Measurements from ENCODE around the gene TBC1D14.
A peak's percentile ranks its signal among the peaks of the same experiment; 100 is the strongest.
"Not testable (repeated sequence)": the region's sequence is repeated elsewhere in the genome, so short reads cannot be mapped to it uniquely, and the experiment has no call there.

The TBC1D14 gene

DNA sequence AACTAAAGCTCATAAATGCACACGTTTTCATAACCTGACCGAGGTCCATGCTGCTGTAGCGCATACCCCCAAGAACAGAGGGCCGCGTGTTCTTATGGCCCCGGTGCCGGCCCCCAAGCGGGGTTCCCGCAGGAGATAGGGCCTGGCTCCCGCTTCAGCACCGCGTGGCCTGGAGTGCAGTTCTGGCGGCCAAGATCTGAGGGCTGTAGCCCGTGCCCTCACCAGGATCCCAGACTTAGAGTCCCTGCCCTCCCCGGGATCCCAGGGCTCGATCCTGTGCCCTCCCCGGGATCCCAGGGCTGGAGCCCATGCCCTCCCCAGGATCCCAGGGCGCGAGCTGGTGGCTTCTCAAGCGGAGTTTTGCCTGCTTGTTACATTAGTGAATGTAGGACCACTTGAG is 159.3 kb downstream of the TBC1D14 start:
- DNase-seq = no peak

GRCh38 chr4:7070729-7071511 is 161.3 kb downstream of the TBC1D14 start:
- DNase-seq = peak; percentile 60

GRCh38 chr4:7073059-7073458 is 163.4 kb downstream of the TBC1D14 start:
- no peak for DNase-seq

DNA sequence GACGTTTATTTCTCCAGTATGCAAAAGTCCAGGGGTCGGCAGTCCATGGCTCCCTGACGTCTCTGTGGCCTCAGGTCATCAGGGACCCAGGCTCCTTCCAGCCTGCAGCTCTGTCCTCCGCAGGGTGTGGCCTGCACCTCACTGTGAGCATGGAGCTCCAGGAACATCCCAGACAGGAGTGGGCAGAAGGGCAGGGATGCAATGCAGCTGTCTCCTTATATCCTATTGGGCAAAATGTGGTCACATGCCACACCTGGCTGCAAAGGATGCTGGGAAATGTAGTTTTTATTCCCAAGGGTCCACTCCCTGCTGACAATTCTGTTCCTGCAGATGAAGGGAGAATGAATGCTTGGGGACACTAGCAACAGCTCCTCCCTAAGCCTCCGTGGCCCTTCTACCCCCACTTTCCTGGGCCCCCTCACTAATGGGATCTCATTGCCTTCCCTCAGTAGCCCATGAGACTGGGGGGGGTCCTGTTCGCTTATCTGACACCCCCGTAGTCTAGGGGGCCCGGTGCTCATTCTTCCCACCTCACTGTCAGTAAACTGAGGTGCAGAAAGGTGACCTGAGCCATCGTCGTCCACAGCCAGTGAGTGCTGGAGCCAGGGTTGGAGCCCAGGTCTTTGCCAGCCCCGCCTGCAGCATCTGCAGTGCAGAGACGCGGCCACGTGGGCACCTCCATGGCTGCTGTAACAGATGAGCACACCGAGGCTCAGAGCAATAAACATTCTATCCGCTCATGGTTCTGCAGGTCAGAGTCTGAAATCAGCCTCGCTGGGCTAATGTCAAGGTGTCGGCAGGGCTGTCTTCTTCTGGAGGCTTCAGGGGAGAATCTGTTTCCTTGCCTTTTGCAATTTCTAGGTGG is 164.1 kb downstream of the TBC1D14 start:
- peak; percentile 25 for DNase-seq

- no peak for DNase-seq
Measured at GRCh38 chr4:7074426-7074825, 164.8 kb downstream of the TBC1D14 start.

DNA sequence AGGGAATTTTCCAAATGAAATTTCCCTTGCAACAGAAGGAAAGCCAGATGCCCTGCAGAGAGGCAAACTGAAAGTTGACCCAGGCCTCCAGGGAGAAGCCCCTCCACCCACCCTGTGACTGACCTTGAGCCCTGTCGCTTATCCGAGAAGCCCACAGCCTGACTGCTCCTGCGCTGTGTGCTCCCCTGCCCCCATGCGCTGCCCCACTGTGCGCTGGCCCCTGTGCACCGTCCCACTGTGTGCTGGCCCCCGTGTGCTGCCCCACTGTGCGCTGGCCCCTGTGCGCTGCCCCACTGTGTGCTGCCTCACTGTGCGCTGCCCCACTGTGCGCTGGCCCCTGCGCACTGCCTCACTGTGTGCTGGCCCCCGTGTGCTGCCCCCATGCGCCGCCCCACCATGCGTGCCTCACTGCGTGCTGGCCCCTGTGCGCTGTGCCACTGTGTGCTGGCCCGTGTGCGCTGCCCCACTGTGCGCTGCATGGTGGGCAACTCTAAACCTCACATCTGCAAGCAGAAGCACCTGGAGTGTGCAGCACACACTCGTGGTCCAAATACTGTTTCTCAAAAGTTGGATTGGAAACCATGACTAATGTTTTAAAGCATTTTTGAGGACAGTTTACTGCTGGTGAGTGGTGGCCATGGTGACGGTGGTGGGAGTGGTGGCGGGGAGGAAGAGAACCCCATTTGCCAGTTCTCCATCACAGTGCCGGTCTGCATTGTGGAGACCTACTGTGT is 166.5 kb downstream of the TBC1D14 start:
- no peak for DNase-seq

- DNase-seq = no peak
Measured at GRCh38 chr4:7076696-7077082, 167.1 kb downstream of the TBC1D14 start.

- no peak for DNase-seq
Measured at GRCh38 chr4:7077371-7077770, 167.7 kb downstream of the TBC1D14 start.

GRCh38 chr4:7078025-7078424 is 168.4 kb downstream of the TBC1D14 start:
- no peak for DNase-seq

DNA sequence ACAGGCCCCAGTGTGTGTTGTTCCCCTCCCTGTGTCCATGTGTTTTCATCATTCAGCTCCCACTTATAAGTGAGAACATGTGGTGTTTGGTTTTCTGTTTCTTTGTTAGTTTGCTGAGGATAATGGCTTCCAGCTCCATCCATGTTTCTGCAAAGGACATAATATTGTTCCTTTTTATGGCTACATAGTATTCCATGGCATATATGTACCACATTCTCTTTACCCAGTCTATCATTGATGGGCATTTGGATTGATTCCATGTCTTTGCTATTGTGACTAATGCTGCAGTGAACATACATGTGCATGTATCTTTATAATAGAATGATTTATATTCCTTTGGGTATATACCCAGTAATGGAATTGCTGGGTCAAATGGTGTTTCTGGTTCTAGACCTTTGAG is 169.9 kb downstream of the TBC1D14 start:
- not testable (repeated sequence) for DNase-seq

- not testable (repeated sequence) for DNase-seq
Measured at GRCh38 chr4:7079909-7080308, 170.3 kb downstream of the TBC1D14 start.
